Measurements from ENCODE around the gene TPTE.
"Not testable (repeated sequence)": the region's sequence is repeated elsewhere in the genome, so short reads cannot be mapped to it uniquely, and the experiment has no call there.

- TF ChIP-seq CTCF (conservative IDR thresholded peaks at IDR 0.05 in 1 of 2, IDR thresholded peaks at IDR 0.05 in 1 of 2; ENCODE audit: low read depth in 1 of 2, low read length in 2 of 2); EZH2 (IDR thresholded peaks at IDR 0.05; ENCODE audit: low read length, missing control alignments): not testable (repeated sequence)
Observed at GRCh38 chr21:10589115-10589514, 67.7 kb downstream of the TPTE start.

All from fibroblast of lung (primary cell).